Suprapubic skin (tissue), 4 donors: ENCODE data around the gene ZDHHC13.

ENCODE experiments used
- EP300 ChIP-seq: sonication (generic); formaldehyde crosslinking; IDR thresholded peaks from one replicate; pipeline ENCODE4 v1.6.1; 2017; ENCODE audit warnings: antibody characterized with exemption
- POLR2AphosphoS5 ChIP-seq, 3 donors: sonication (generic); formaldehyde crosslinking; IDR thresholded peaks; one replicate each; pipeline ENCODE4 v1.6.1; 2017; ENCODE audit warnings: antibody characterized with exemption in 3 of 3
- TF ChIP-seq, protein P1 (sequence below), 2 donors: fragments of 200-600 bp in 1 of 2; fragments of 450-650 bp in 1 of 2; sonication (generic) in 1 of 2; IDR thresholded peaks; one replicate each; pipeline ENCODE4 v1.5.1; 2016 to 2019; ENCODE audit warnings: antibody characterized with exemption in 2 of 2, mild to moderate bottlenecking in 1 of 2, moderate library complexity in 1 of 2

DNA sequence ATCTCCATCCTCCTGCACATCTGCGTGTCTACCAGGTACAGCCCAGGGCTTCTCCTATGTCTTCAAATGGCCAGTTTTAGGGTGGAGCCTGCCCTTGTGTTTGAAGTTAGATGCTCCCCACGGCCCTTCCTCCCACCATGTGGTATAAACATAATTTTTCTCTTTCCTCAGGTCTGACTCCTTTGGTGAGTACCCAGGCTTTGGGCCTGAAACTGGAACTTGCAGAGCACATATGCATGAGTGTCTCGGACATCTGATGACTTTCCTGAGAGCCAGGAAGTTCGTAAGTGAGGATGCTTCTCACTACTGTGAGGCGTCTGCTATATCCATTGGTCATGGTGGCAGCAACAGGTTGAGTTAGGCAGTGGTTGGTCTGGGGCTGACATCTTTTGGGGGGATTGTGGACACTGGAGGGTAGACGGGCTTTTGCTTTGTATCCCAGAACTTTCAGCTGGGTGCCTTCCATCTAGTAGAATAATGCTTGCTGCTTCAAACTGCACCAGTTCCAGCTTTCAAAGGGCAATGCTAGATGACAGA lies 68.6 kb downstream of the ZDHHC13 start:
- TF ChIP-seq EP300, result no peak
- TF ChIP-seq, protein P1, sequence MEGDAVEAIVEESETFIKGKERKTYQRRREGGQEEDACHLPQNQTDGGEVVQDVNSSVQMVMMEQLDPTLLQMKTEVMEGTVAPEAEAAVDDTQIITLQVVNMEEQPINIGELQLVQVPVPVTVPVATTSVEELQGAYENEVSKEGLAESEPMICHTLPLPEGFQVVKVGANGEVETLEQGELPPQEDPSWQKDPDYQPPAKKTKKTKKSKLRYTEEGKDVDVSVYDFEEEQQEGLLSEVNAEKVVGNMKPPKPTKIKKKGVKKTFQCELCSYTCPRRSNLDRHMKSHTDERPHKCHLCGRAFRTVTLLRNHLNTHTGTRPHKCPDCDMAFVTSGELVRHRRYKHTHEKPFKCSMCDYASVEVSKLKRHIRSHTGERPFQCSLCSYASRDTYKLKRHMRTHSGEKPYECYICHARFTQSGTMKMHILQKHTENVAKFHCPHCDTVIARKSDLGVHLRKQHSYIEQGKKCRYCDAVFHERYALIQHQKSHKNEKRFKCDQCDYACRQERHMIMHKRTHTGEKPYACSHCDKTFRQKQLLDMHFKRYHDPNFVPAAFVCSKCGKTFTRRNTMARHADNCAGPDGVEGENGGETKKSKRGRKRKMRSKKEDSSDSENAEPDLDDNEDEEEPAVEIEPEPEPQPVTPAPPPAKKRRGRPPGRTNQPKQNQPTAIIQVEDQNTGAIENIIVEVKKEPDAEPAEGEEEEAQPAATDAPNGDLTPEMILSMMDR (IDR thresholded peaks at IDR 0.05), result no peak
- TF ChIP-seq POLR2AphosphoS5 (IDR thresholded peaks at IDR 0.05), result no peak
